Mucosa of stomach (tissue), 1 donor: ENCODE measurements around the gene SAXO2.
"Not testable (repeated sequence)": the region's sequence is repeated elsewhere in the genome, so short reads cannot be mapped to it uniquely, and the experiment has no call there.

ENCODE experiments used
- H3K27me3 ChIP-seq: one replicate; pipeline ENCODE4 v1.7.0; 2013; ENCODE audit warnings: mild to moderate bottlenecking, low read length; ENCODE audit not compliant: control insufficient read depth, insufficient read depth
- H3K36me3 ChIP-seq: one replicate; pipeline ENCODE4 v1.7.0; 2013; ENCODE audit warnings: low read length; ENCODE audit not compliant: control insufficient read depth, insufficient read depth
- H3K4me1 ChIP-seq: one replicate; pipeline ENCODE4 v1.7.0; 2013; ENCODE audit warnings: mild to moderate bottlenecking, low read length; ENCODE audit not compliant: control insufficient read depth, insufficient read depth
- H3K4me3 ChIP-seq: one replicate; pipeline ENCODE4 v1.7.0; 2013; ENCODE audit warnings: low read length
- H3K9ac ChIP-seq: one replicate; pipeline ENCODE4 v1.7.0; 2013; ENCODE audit warnings: mild to moderate bottlenecking, low read length, moderate library complexity
- H3K9me3 ChIP-seq: one replicate; pipeline ENCODE4 v1.7.0; 2013; ENCODE audit warnings: mild to moderate bottlenecking, low read length, moderate library complexity; ENCODE audit not compliant: control insufficient read depth
- donor health status: Pancreatic carcinoma.

Gene SAXO2

GRCh38 chr15:82306791-82307713 is 44.4 kb downstream of the SAXO2 start:
- Histone ChIP-seq H3K27me3 (no peaks in the 10 kb centered on the region), H3K4me3 (no peak overlapping the region), H3K36me3 (no peaks in the 10 kb centered on the region), H3K9ac (no peak overlapping the region), H3K9me3 (no peaks in the 10 kb centered on the region), H3K4me1 (no peaks in the 10 kb centered on the region)

GRCh38 chr15:82307714-82308081 is 45.1 kb downstream of the SAXO2 start:
- no peaks in the 10 kb centered on the region for H3K27me3 ChIP-seq
- no peak overlapping the region for H3K4me3 ChIP-seq
- no peaks in the 10 kb centered on the region for H3K4me1 ChIP-seq
- no peaks in the 10 kb centered on the region for H3K36me3 ChIP-seq
- no peak overlapping the region for H3K9ac ChIP-seq
- no peaks in the 10 kb centered on the region for H3K9me3 ChIP-seq

- peaks cover 6% of the 10 kb centered on the region for H3K4me1 ChIP-seq
- H3K36me3 ChIP-seq, result no peaks in the 10 kb centered on the region
- H3K27me3 ChIP-seq, result no peaks in the 10 kb centered on the region
- no peak overlapping the region for H3K9ac ChIP-seq
- no peak overlapping the region for H3K4me3 ChIP-seq
- no peaks in the 10 kb centered on the region for H3K9me3 ChIP-seq
These were observed 47.2 kb downstream of the SAXO2 start for GRCh38 chr15:82309802-82310201.

- H3K4me3 ChIP-seq, H3K27me3 ChIP-seq, H3K9ac ChIP-seq, H3K9me3 ChIP-seq, H3K36me3 ChIP-seq, H3K4me1 ChIP-seq: not testable (repeated sequence)
These were observed 48.7 kb downstream of the SAXO2 start for GRCh38 chr15:82311321-82311720.

GRCh38 chr15:82312586-82313349 is 50.1 kb downstream of the SAXO2 start:
- Histone ChIP-seq H3K4me3 (no peak overlapping the region), H3K9me3 (no peaks in the 10 kb centered on the region), H3K27me3 (no peaks in the 10 kb centered on the region), H3K9ac (no peak overlapping the region), H3K36me3 (no peaks in the 10 kb centered on the region), H3K4me1 (peaks cover 6% of the 10 kb centered on the region)

GRCh38 chr15:82313446-82313845 is 50.8 kb downstream of the SAXO2 start:
- peaks cover 6% of the 10 kb centered on the region for H3K4me1 ChIP-seq
- H3K9me3 ChIP-seq, result no peaks in the 10 kb centered on the region
- no peak overlapping the region for H3K9ac ChIP-seq
- no peaks in the 10 kb centered on the region for H3K36me3 ChIP-seq
- H3K4me3 ChIP-seq, result no peak overlapping the region
- no peaks in the 10 kb centered on the region for H3K27me3 ChIP-seq

- not testable (repeated sequence) for H3K4me3 ChIP-seq, H3K27me3 ChIP-seq, H3K36me3 ChIP-seq, H3K4me1 ChIP-seq, H3K9me3 ChIP-seq, H3K9ac ChIP-seq
These were observed 51.5 kb downstream of the SAXO2 start for GRCh38 chr15:82313951-82314768.

GRCh38 chr15:82314769-82315518 is 52.3 kb downstream of the SAXO2 start:
- Histone ChIP-seq H3K4me3 (no peak overlapping the region), H3K4me1 (peaks cover 6% of the 10 kb centered on the region), H3K9me3 (no peaks in the 10 kb centered on the region), H3K27me3 (no peaks in the 10 kb centered on the region), H3K36me3 (no peaks in the 10 kb centered on the region), H3K9ac (no peak overlapping the region)

GRCh38 chr15:82315519-82316246 is 53.1 kb downstream of the SAXO2 start:
- no peaks in the 10 kb centered on the region for H3K9me3 ChIP-seq
- H3K4me1 ChIP-seq, result peaks cover 6% of the 10 kb centered on the region
- no peaks in the 10 kb centered on the region for H3K36me3 ChIP-seq
- H3K27me3 ChIP-seq, result no peaks in the 10 kb centered on the region
- no peak overlapping the region for H3K4me3 ChIP-seq
- H3K9ac ChIP-seq, result no peak overlapping the region

- H3K9me3 ChIP-seq, H3K36me3 ChIP-seq, H3K4me3 ChIP-seq, H3K27me3 ChIP-seq, H3K9ac ChIP-seq, H3K4me1 ChIP-seq: not testable (repeated sequence)
These were observed 53.9 kb downstream of the SAXO2 start for GRCh38 chr15:82316247-82317090.
